Activated CD4-positive, alpha-beta T cell treated with anti-CD3 and anti-CD28 coated beads, Interleukin-2, amount 10 ng/mL, durations not matched to agents 7 days and 5 days (primary cell): ENCODE measurements around the gene SLC24A5. TPM values are rescaled to one million over a fixed set of nuclear protein-coding genes. Genes with fewer than 3 reads are reported as not detected.
A peak's percentile ranks its signal among the peaks of the same experiment; 100 is the strongest.

Experiments used
- CTCF ChIA-PET: fragments of 350-600 bp; sonication (Branson Sonifier 250); formaldehyde crosslinking; loops from one replicate; lab custom pipeline; 2021; ENCODE audit warnings: antibody characterized with exemption; lab: Charles Lee
- POLR2A ChIA-PET: fragments of 350-600 bp; sonication (Branson Sonifier 250); formaldehyde crosslinking; loops from one replicate; lab custom pipeline; 2021; ENCODE audit warnings: antibody characterized with exemption; lab: Charles Lee
- DNase-seq: peaks from one replicate; pipeline ENCODE4 v3.0.0-alpha.2; 2020
- H3K27ac Mint-ChIP-seq: one replicate; pipeline ENCODE4 v1.8.0; 2021; ENCODE audit warnings: mild to moderate bottlenecking, moderate library complexity, mixed read lengths
- H3K27me3 Mint-ChIP-seq: one replicate; pipeline ENCODE4 v1.8.0; 2021; ENCODE audit warnings: mixed read lengths
- H3K36me3 Mint-ChIP-seq: one replicate; pipeline ENCODE4 v1.8.0; 2021; ENCODE audit warnings: low read depth, mixed read lengths
- H3K4me1 Mint-ChIP-seq: one replicate; pipeline ENCODE4 v1.8.0; 2021; ENCODE audit warnings: mixed read lengths
- H3K4me3 Mint-ChIP-seq: one replicate; pipeline ENCODE4 v1.8.0; 2021; ENCODE audit warnings: mild to moderate bottlenecking, moderate library complexity, mixed read lengths
- H3K9me3 Mint-ChIP-seq: one replicate; pipeline ENCODE4 v1.8.0; 2021; ENCODE audit warnings: mixed read lengths
- total RNA-seq, 2 experiments: library from RNA; stranded (reverse); gene quantifications; one replicate each; pipeline ENCODE4 v1.2.3, GENCODE V29; 2021

SLC24A5 gene
- total RNA-seq, 2 experiments from 2014 or later = not detected

- H3K4me1 Mint-ChIP-seq = no peaks in the 10 kb centered on the region
- CTCF ChIA-PET = no interaction called here
- POLR2A ChIA-PET = no interaction called here
- peaks cover 8% of the 10 kb centered on the region for H3K27me3 Mint-ChIP-seq
- no peaks in the 10 kb centered on the region for H3K36me3 Mint-ChIP-seq
- H3K4me3 Mint-ChIP-seq = no peak overlapping the region
- no peak overlapping the region for H3K27ac Mint-ChIP-seq
- H3K9me3 Mint-ChIP-seq = no peaks in the 10 kb centered on the region
- DNase-seq = no peak
These were observed 6.0 kb downstream of the SLC24A5 start for GRCh38 chr15:48126667-48127355.

GRCh38 chr15:48131324-48131723 is 10.5 kb downstream of the SLC24A5 start:
- H3K27me3 Mint-ChIP-seq = peaks cover 4% of the 10 kb centered on the region
- H3K27ac Mint-ChIP-seq = no peak overlapping the region
- no peaks in the 10 kb centered on the region for H3K4me1 Mint-ChIP-seq
- no peak for DNase-seq
- ChIA-PET CTCF (no interaction called here), POLR2A (no interaction called here)
- H3K9me3 Mint-ChIP-seq = no peaks in the 10 kb centered on the region
- no peak overlapping the region for H3K4me3 Mint-ChIP-seq
- H3K36me3 Mint-ChIP-seq = no peaks in the 10 kb centered on the region

GRCh38 chr15:48132874-48133273 is 12.1 kb downstream of the SLC24A5 start:
- POLR2A ChIA-PET = no interaction called here
- no peak for DNase-seq

GRCh38 chr15:48143856-48144255 is 23.1 kb downstream of the SLC24A5 start:
- H3K27me3 Mint-ChIP-seq = no peaks in the 10 kb centered on the region
- POLR2A ChIA-PET = no interaction called here
- no peak overlapping the region for H3K4me3 Mint-ChIP-seq
- peaks cover 14% of the 10 kb centered on the region for H3K36me3 Mint-ChIP-seq
- peaks cover 6% of the 10 kb centered on the region for H3K4me1 Mint-ChIP-seq
- H3K9me3 Mint-ChIP-seq = no peaks in the 10 kb centered on the region
- CTCF ChIA-PET = no interaction called here
- no peak overlapping the region for H3K27ac Mint-ChIP-seq
- no peak for DNase-seq

More at GRCh38 chr15:48132874-48133273, 12.1 kb downstream of the SLC24A5 start:
- no peaks in the 10 kb centered on the region for H3K9me3 Mint-ChIP-seq
- no peaks in the 10 kb centered on the region for H3K36me3 Mint-ChIP-seq
- H3K27ac Mint-ChIP-seq = no peak overlapping the region
- peaks cover 4% of the 10 kb centered on the region for H3K27me3 Mint-ChIP-seq
- H3K4me1 Mint-ChIP-seq = no peaks in the 10 kb centered on the region
- no peak overlapping the region for H3K4me3 Mint-ChIP-seq
- CTCF ChIA-PET = no interaction called here

- ChIA-PET POLR2A (interaction anchor here (0.7 kb wide), 2 partner anchors 168 to 737 kb away, joined by 3 to 4 read pairs; no protein-coding TSS in a partner anchor), CTCF (no interaction called here)
- H3K4me1 Mint-ChIP-seq = peaks cover 6% of the 10 kb centered on the region
- no peak for DNase-seq
- no peak overlapping the region for H3K4me3 Mint-ChIP-seq
- H3K36me3 Mint-ChIP-seq = peaks cover 17% of the 10 kb centered on the region
- no peaks in the 10 kb centered on the region for H3K27me3 Mint-ChIP-seq
- no peaks in the 10 kb centered on the region for H3K9me3 Mint-ChIP-seq
- no peak overlapping the region for H3K27ac Mint-ChIP-seq
These were observed 24.1 kb downstream of the SLC24A5 start for GRCh38 chr15:48144889-48145288.

GRCh38 chr15:48145923-48146322 is 25.1 kb downstream of the SLC24A5 start:
- Mint-ChIP-seq H3K9me3 (no peaks in the 10 kb centered on the region), H3K27me3 (no peaks in the 10 kb centered on the region), H3K4me3 (no peak overlapping the region), H3K4me1 (peaks cover 6% of the 10 kb centered on the region), H3K27ac (no peak overlapping the region), H3K36me3 (peaks cover 17% of the 10 kb centered on the region)
- CTCF ChIA-PET = no interaction called here
- DNase-seq = no peak
- POLR2A ChIA-PET = no interaction called here

GRCh38 chr15:48147358-48147757 is 26.6 kb downstream of the SLC24A5 start:
- peaks cover 15% of the 10 kb centered on the region for H3K36me3 Mint-ChIP-seq
- no peak for DNase-seq
- no peaks in the 10 kb centered on the region for H3K9me3 Mint-ChIP-seq
- peaks cover 6% of the 10 kb centered on the region for H3K4me1 Mint-ChIP-seq
- H3K4me3 Mint-ChIP-seq = no peak overlapping the region
- ChIA-PET CTCF (no interaction called here), POLR2A (no interaction called here)
- no peak overlapping the region for H3K27ac Mint-ChIP-seq
- H3K27me3 Mint-ChIP-seq = no peaks in the 10 kb centered on the region

GRCh38 chr15:48149858-48150257 is 29.1 kb downstream of the SLC24A5 start:
- ChIA-PET POLR2A (no interaction called here), CTCF (no interaction called here)
- H3K4me1 Mint-ChIP-seq = peaks cover 2% of the 10 kb centered on the region
- peaks cover 18% of the 10 kb centered on the region for H3K36me3 Mint-ChIP-seq
- no peaks in the 10 kb centered on the region for H3K9me3 Mint-ChIP-seq
- no peak for DNase-seq
- no peak overlapping the region for H3K4me3 Mint-ChIP-seq
- H3K27me3 Mint-ChIP-seq = no peaks in the 10 kb centered on the region
- H3K27ac Mint-ChIP-seq = no peak overlapping the region

- ChIA-PET CTCF (no interaction called here), POLR2A (no interaction called here)
- H3K4me3 Mint-ChIP-seq = no peak overlapping the region
- H3K27ac Mint-ChIP-seq = no peak overlapping the region
- H3K9me3 Mint-ChIP-seq = no peaks in the 10 kb centered on the region
- no peak for DNase-seq
- H3K36me3 Mint-ChIP-seq = peaks cover 10% of the 10 kb centered on the region
- H3K27me3 Mint-ChIP-seq = no peaks in the 10 kb centered on the region
- no peaks in the 10 kb centered on the region for H3K4me1 Mint-ChIP-seq
These were observed 32.7 kb downstream of the SLC24A5 start for GRCh38 chr15:48153526-48153925.

- CTCF ChIA-PET = no interaction called here
- H3K27ac Mint-ChIP-seq = no peak overlapping the region
These were observed 47.8 kb downstream of the SLC24A5 start for GRCh38 chr15:48168616-48169015.

GRCh38 chr15:48170981-48171380 is 50.2 kb downstream of the SLC24A5 start:
- peaks cover 11% of the 10 kb centered on the region for H3K4me1 Mint-ChIP-seq
- ChIA-PET CTCF (no interaction called here), POLR2A (no interaction called here)
- H3K27me3 Mint-ChIP-seq = no peaks in the 10 kb centered on the region
- H3K36me3 Mint-ChIP-seq = peaks cover 34% of the 10 kb centered on the region
- no peak overlapping the region for H3K27ac Mint-ChIP-seq
- H3K9me3 Mint-ChIP-seq = peaks cover 6% of the 10 kb centered on the region
- no peak for DNase-seq
- H3K4me3 Mint-ChIP-seq = no peak overlapping the region

More at GRCh38 chr15:48168616-48169015, 47.8 kb downstream of the SLC24A5 start:
- POLR2A ChIA-PET = no interaction called here
- no peak overlapping the region for H3K4me3 Mint-ChIP-seq
- H3K27me3 Mint-ChIP-seq = no peaks in the 10 kb centered on the region
- peaks cover 6% of the 10 kb centered on the region for H3K9me3 Mint-ChIP-seq
- H3K4me1 Mint-ChIP-seq = no peaks in the 10 kb centered on the region
- peaks cover 31% of the 10 kb centered on the region for H3K36me3 Mint-ChIP-seq
- DNase-seq = no peak

- POLR2A ChIA-PET = no interaction called here
- peaks cover 3% of the 10 kb centered on the region for H3K27me3 Mint-ChIP-seq
- CTCF ChIA-PET = no interaction called here
- no peak for DNase-seq
- peaks cover 23% of the 10 kb centered on the region for H3K4me1 Mint-ChIP-seq
- H3K4me3 Mint-ChIP-seq = no peak overlapping the region
- peaks cover 6% of the 10 kb centered on the region for H3K9me3 Mint-ChIP-seq
- peaks cover 12% of the 10 kb centered on the region for H3K36me3 Mint-ChIP-seq
- no peak overlapping the region for H3K27ac Mint-ChIP-seq
These were observed 54.3 kb downstream of the SLC24A5 start for GRCh38 chr15:48175126-48175525.

- Mint-ChIP-seq H3K36me3 (peaks cover 12% of the 10 kb centered on the region), H3K27me3 (peaks cover 3% of the 10 kb centered on the region), H3K4me3 (no peak overlapping the region), H3K4me1 (peaks cover 23% of the 10 kb centered on the region), H3K27ac (no peak overlapping the region), H3K9me3 (peaks cover 6% of the 10 kb centered on the region)
- CTCF ChIA-PET = no interaction called here
- POLR2A ChIA-PET = no interaction called here
- no peak for DNase-seq
These were observed 55.3 kb downstream of the SLC24A5 start for GRCh38 chr15:48176112-48176511.

- H3K36me3 Mint-ChIP-seq = peaks cover 12% of the 10 kb centered on the region
- peaks cover 23% of the 10 kb centered on the region for H3K4me1 Mint-ChIP-seq
- H3K27me3 Mint-ChIP-seq = peaks cover 6% of the 10 kb centered on the region
- DNase-seq = no peak
- peak overlapping the region; percentile 93 for H3K27ac Mint-ChIP-seq
- ChIA-PET CTCF (no interaction called here), POLR2A (interaction anchor here (0.7 kb wide), 1 partner anchor 101 kb away, joined by 3 read pairs; no protein-coding TSS in a partner anchor)
- peak overlapping the region; percentile 82 for H3K4me3 Mint-ChIP-seq
- H3K9me3 Mint-ChIP-seq = peaks cover 6% of the 10 kb centered on the region
These were observed 56.2 kb downstream of the SLC24A5 start for GRCh38 chr15:48176957-48177356.
